HUES6 (cell line): ENCODE data around the gene TANGO6.

Source experiments
- H3K27ac ChIP-seq: 2 replicates; pipeline ENCODE4 v1.7.0; 2013; ENCODE audit warnings: low read depth, mild to moderate bottlenecking, low read length, inconsistent platforms
- H3K27me3 ChIP-seq: 2 replicates; pipeline ENCODE4 v1.6.1; 2013; ENCODE audit warnings: low read length; ENCODE audit not compliant: control insufficient read depth, insufficient read depth
- H3K36me3 ChIP-seq: 2 replicates; pipeline ENCODE4 v1.6.1; 2013; ENCODE audit warnings: low read length; ENCODE audit not compliant: control insufficient read depth, insufficient read depth
- H3K4me1 ChIP-seq: 2 replicates; pipeline ENCODE4 v1.6.1; 2013; ENCODE audit warnings: low read length; ENCODE audit not compliant: control insufficient read depth, insufficient read depth
- H3K4me3 ChIP-seq: 2 replicates; pipeline ENCODE4 v1.5.1; 2013; ENCODE audit warnings: low read depth, low read length
- H3K9ac ChIP-seq: one replicate; pipeline ENCODE4 v1.6.1; 2013; ENCODE audit warnings: mild to moderate bottlenecking, low read length
- H3K9me3 ChIP-seq: 2 replicates; pipeline ENCODE4 v1.6.1; 2013; ENCODE audit warnings: low read depth, low read length; ENCODE audit not compliant: control insufficient read depth, insufficient read depth

Gene TANGO6

GRCh38 chr16:68909099-68909733 is 65.9 kb downstream of the TANGO6 start:
- H3K4me1 ChIP-seq, result peaks cover 12% of the 10 kb centered on the region
- H3K4me3 ChIP-seq, result no peak overlapping the region
- no peaks in the 10 kb centered on the region for H3K9me3 ChIP-seq
- no peak overlapping the region for H3K9ac ChIP-seq
- no peak overlapping the region for H3K27ac ChIP-seq
- no peaks in the 10 kb centered on the region for H3K27me3 ChIP-seq
- H3K36me3 ChIP-seq, result 0 out of 2 replicates have a peak, but pooled peaks cover 5% of the 10 kb centered on the region

- H3K4me3 ChIP-seq, result no peak overlapping the region
- peaks cover 12% of the 10 kb centered on the region for H3K4me1 ChIP-seq
- H3K27ac ChIP-seq, result no peak overlapping the region
- 0 out of 2 replicates have a peak, but pooled peaks cover 5% of the 10 kb centered on the region for H3K36me3 ChIP-seq
- H3K27me3 ChIP-seq, result no peaks in the 10 kb centered on the region
- no peak overlapping the region for H3K9ac ChIP-seq
- H3K9me3 ChIP-seq, result no peaks in the 10 kb centered on the region
These were observed 66.7 kb downstream of the TANGO6 start for GRCh38 chr16:68910051-68910450.

- H3K27ac ChIP-seq, result no peak overlapping the region
- H3K36me3 ChIP-seq, result peaks cover 13% of the 10 kb centered on the region
- H3K4me1 ChIP-seq, result no peaks in the 10 kb centered on the region
- H3K4me3 ChIP-seq, result no peak overlapping the region
- H3K9me3 ChIP-seq, result no peaks in the 10 kb centered on the region
- no peak overlapping the region for H3K9ac ChIP-seq
- H3K27me3 ChIP-seq, result no peaks in the 10 kb centered on the region
These were observed 72.3 kb downstream of the TANGO6 start for GRCh38 chr16:68915589-68915988.

- Histone ChIP-seq H3K27me3 (no peaks in the 10 kb centered on the region), H3K27ac (no peak overlapping the region), H3K4me1 (no peaks in the 10 kb centered on the region), H3K9me3 (no peaks in the 10 kb centered on the region), H3K4me3 (no peak overlapping the region), H3K9ac (no peak overlapping the region), H3K36me3 (peaks cover 13% of the 10 kb centered on the region)
These were observed 74.2 kb downstream of the TANGO6 start for GRCh38 chr16:68917541-68917940.

GRCh38 chr16:68920349-68920748 is 77.0 kb downstream of the TANGO6 start:
- Histone ChIP-seq H3K27ac (no peak overlapping the region), H3K9me3 (no peaks in the 10 kb centered on the region), H3K9ac (no peak overlapping the region), H3K4me1 (no peaks in the 10 kb centered on the region), H3K27me3 (no peaks in the 10 kb centered on the region), H3K36me3 (peaks cover 13% of the 10 kb centered on the region), H3K4me3 (no peak overlapping the region)

- no peaks in the 10 kb centered on the region for H3K27me3 ChIP-seq
- H3K4me3 ChIP-seq, result no peak overlapping the region
- no peak overlapping the region for H3K27ac ChIP-seq
- H3K36me3 ChIP-seq, result peaks cover 13% of the 10 kb centered on the region
- no peaks in the 10 kb centered on the region for H3K4me1 ChIP-seq
- H3K9ac ChIP-seq, result no peak overlapping the region
- no peaks in the 10 kb centered on the region for H3K9me3 ChIP-seq
These were observed 78.3 kb downstream of the TANGO6 start for GRCh38 chr16:68921637-68922036.

- Histone ChIP-seq H3K9me3 (no peaks in the 10 kb centered on the region), H3K9ac (no peak overlapping the region), H3K36me3 (peaks cover 21% of the 10 kb centered on the region), H3K27me3 (no peaks in the 10 kb centered on the region), H3K4me3 (no peak overlapping the region), H3K27ac (no peak overlapping the region), H3K4me1 (no peaks in the 10 kb centered on the region)
These were observed 79.8 kb downstream of the TANGO6 start for GRCh38 chr16:68923116-68923515.

GRCh38 chr16:68927018-68927417 is 83.7 kb downstream of the TANGO6 start:
- H3K36me3 ChIP-seq, result peaks cover 23% of the 10 kb centered on the region
- H3K9ac ChIP-seq, result no peak overlapping the region
- H3K27ac ChIP-seq, result no peak overlapping the region
- no peaks in the 10 kb centered on the region for H3K4me1 ChIP-seq
- H3K4me3 ChIP-seq, result no peak overlapping the region
- no peaks in the 10 kb centered on the region for H3K9me3 ChIP-seq
- no peaks in the 10 kb centered on the region for H3K27me3 ChIP-seq

GRCh38 chr16:68931196-68931595 is 87.9 kb downstream of the TANGO6 start:
- no peaks in the 10 kb centered on the region for H3K27me3 ChIP-seq
- H3K9ac ChIP-seq, result no peak overlapping the region
- H3K4me1 ChIP-seq, result no peaks in the 10 kb centered on the region
- H3K9me3 ChIP-seq, result peaks cover 8% of the 10 kb centered on the region; the same call in 1 of the 2 replicates
- H3K27ac ChIP-seq, result no peak overlapping the region
- H3K36me3 ChIP-seq, result peaks cover 44% of the 10 kb centered on the region
- no peak overlapping the region for H3K4me3 ChIP-seq

- peaks cover 8% of the 10 kb centered on the region; the same call in 1 of the 2 replicates for H3K9me3 ChIP-seq
- H3K27ac ChIP-seq, result no peak overlapping the region
- no peak overlapping the region for H3K9ac ChIP-seq
- no peaks in the 10 kb centered on the region for H3K27me3 ChIP-seq
- peaks cover 34% of the 10 kb centered on the region for H3K36me3 ChIP-seq
- no peak overlapping the region for H3K4me3 ChIP-seq
- H3K4me1 ChIP-seq, result no peaks in the 10 kb centered on the region
These were observed 91.1 kb downstream of the TANGO6 start for GRCh38 chr16:68934402-68934801.

- H3K27me3 ChIP-seq, result no peaks in the 10 kb centered on the region
- H3K27ac ChIP-seq, result no peak overlapping the region
These were observed 91.7 kb downstream of the TANGO6 start for GRCh38 chr16:68935008-68935407.

More at GRCh38 chr16:68935008-68935407, 91.7 kb downstream of the TANGO6 start:
- Histone ChIP-seq H3K9ac (no peak overlapping the region), H3K36me3 (peaks cover 32% of the 10 kb centered on the region), H3K4me3 (no peak overlapping the region), H3K9me3 (peaks cover 8% of the 10 kb centered on the region; the same call in 1 of the 2 replicates), H3K4me1 (no peaks in the 10 kb centered on the region)
